MM.1S (cell line): ENCODE results near the gene RUNX1.

Experiments
- DNase-seq: peaks from one replicate; pipeline ENCODE4 v3.0.0-alpha.2; 2015
- H2AFZ ChIP-seq: fragments of 300-600 bp; sonication (generic); 2 replicates; pipeline ENCODE4 v1.6.0; 2016; ENCODE audit warnings: antibody characterized with exemption, low read length
- H3F3A ChIP-seq: fragments of 300-600 bp; sonication (generic); 2 replicates; pipeline ENCODE4 v1.6.1; 2016; ENCODE audit warnings: mild to moderate bottlenecking, antibody characterized with exemption, low read length, moderate library complexity, mixed read lengths; ENCODE audit not compliant: insufficient read depth
- H3K27ac ChIP-seq: fragments of 300-600 bp; sonication (generic); 2 replicates; pipeline ENCODE4 v1.5.1; 2016; ENCODE audit warnings: mild to moderate bottlenecking, low read length
- H3K27me3 ChIP-seq: fragments of 300-600 bp; sonication (generic); replicated peaks from 2 replicates; pipeline ENCODE4 v1.6.0; 2016; ENCODE audit warnings: low read length; ENCODE audit not compliant: insufficient read depth
- H3K36me3 ChIP-seq: fragments of 300-600 bp; sonication (generic); replicated peaks from 2 replicates; pipeline ENCODE4 v1.6.1; 2016; ENCODE audit warnings: mild to moderate bottlenecking, low read length, mixed read lengths; ENCODE audit not compliant: insufficient read depth
- H3K4me1 ChIP-seq: fragments of 300-600 bp; sonication (generic); 2 replicates; pipeline ENCODE4 v1.6.1; 2016; ENCODE audit warnings: low read length, mixed read lengths
- H3K4me2 ChIP-seq: fragments of 300-600 bp; sonication (generic); 2 replicates; pipeline ENCODE4 v1.6.0; 2016; ENCODE audit warnings: low read depth, low read length
- H3K4me3 ChIP-seq: fragments of 300-600 bp; sonication (generic); 2 replicates; pipeline ENCODE4 v1.5.1; 2016; ENCODE audit warnings: low read length, mixed read lengths
- H3K79me2 ChIP-seq: fragments of 300-600 bp; sonication (generic); 2 replicates; pipeline ENCODE4 v1.6.1; 2016; ENCODE audit warnings: mixed run types, low read length, mixed read lengths
- H3K9ac ChIP-seq: fragments of 300-600 bp; sonication (generic); 2 replicates; pipeline ENCODE4 v1.6.1; 2016; ENCODE audit warnings: low read length, mixed read lengths
- H3K9me2 ChIP-seq: fragments of 300-600 bp; sonication (generic); replicated peaks from 2 replicates; pipeline ENCODE4 v1.6.1; 2016; ENCODE audit warnings: mild to moderate bottlenecking, low read length, mixed read lengths; ENCODE audit not compliant: insufficient read depth
- H3K9me3 ChIP-seq: fragments of 300-600 bp; sonication (generic); replicated peaks from 2 replicates; pipeline ENCODE4 v1.6.1; 2016; ENCODE audit warnings: mild to moderate bottlenecking, low read length, mixed read lengths; ENCODE audit not compliant: insufficient read depth
- H4K20me1 ChIP-seq: fragments of 300-600 bp; sonication (generic); 2 replicates; pipeline ENCODE4 v1.6.1; 2016; ENCODE audit warnings: mild to moderate bottlenecking, low read length, moderate library complexity, mixed read lengths; ENCODE audit not compliant: insufficient read depth
- EZH2 ChIP-seq: fragments of 300-600 bp; sonication (generic); optimal IDR thresholded peaks from 2 replicates; pipeline ENCODE3; 2017; ENCODE audit warnings: low read depth, mild to moderate bottlenecking, antibody characterized with exemption, low read length, mixed read lengths
- EZH2phosphoT487 ChIP-seq: fragments of 300-600 bp; sonication (generic); IDR thresholded peaks from 2 replicates; pipeline ENCODE4 v1.6.1; 2018; ENCODE audit warnings: antibody characterized with exemption, low read length
- TF ChIP-seq, protein P1 (sequence below): fragments of 300-600 bp; sonication (generic); IDR thresholded peaks from 2 replicates; pipeline ENCODE4 v1.5.1; 2016; ENCODE audit warnings: antibody characterized with exemption, low read length, mixed read lengths

RUNX1 gene

GRCh38 chr21:34840693-34841092, 208.4 kb downstream of the RUNX1 start:
- Histone ChIP-seq H3K9ac (no peak overlapping the region), H3F3A (peaks cover 5% of the 10 kb centered on the region), H3K9me3 (no peaks in the 10 kb centered on the region), H2AFZ (no peak overlapping the region), H3K4me1 (peaks cover 20% of the 10 kb centered on the region), H3K36me3 (no peaks in the 10 kb centered on the region), H3K27ac (no peak overlapping the region), H3K79me2 (no peaks in the 10 kb centered on the region), H3K4me3 (no peak overlapping the region), H3K9me2 (no peaks in the 10 kb centered on the region), H3K4me2 (no peak overlapping the region), H4K20me1 (no peaks in the 10 kb centered on the region), H3K27me3 (no peaks in the 10 kb centered on the region)
- TF ChIP-seq EZH2 (no peak), EZH2phosphoT487 (no peak)
- TF ChIP-seq, protein P1, sequence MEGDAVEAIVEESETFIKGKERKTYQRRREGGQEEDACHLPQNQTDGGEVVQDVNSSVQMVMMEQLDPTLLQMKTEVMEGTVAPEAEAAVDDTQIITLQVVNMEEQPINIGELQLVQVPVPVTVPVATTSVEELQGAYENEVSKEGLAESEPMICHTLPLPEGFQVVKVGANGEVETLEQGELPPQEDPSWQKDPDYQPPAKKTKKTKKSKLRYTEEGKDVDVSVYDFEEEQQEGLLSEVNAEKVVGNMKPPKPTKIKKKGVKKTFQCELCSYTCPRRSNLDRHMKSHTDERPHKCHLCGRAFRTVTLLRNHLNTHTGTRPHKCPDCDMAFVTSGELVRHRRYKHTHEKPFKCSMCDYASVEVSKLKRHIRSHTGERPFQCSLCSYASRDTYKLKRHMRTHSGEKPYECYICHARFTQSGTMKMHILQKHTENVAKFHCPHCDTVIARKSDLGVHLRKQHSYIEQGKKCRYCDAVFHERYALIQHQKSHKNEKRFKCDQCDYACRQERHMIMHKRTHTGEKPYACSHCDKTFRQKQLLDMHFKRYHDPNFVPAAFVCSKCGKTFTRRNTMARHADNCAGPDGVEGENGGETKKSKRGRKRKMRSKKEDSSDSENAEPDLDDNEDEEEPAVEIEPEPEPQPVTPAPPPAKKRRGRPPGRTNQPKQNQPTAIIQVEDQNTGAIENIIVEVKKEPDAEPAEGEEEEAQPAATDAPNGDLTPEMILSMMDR, result no peak
- no peak for DNase-seq

- H3K9me2 ChIP-seq, result no peaks in the 10 kb centered on the region
- H3K27me3 ChIP-seq, result no peaks in the 10 kb centered on the region
- TF ChIP-seq EZH2 (no peak), EZH2phosphoT487 (no peak)
- TF ChIP-seq, protein P1, result no peak
- H3K4me2 ChIP-seq, result no peak overlapping the region
- no peak overlapping the region for H2AFZ ChIP-seq
- H3K27ac ChIP-seq, result no peak overlapping the region
- H3K4me1 ChIP-seq, result peaks cover 5% of the 10 kb centered on the region
- H4K20me1 ChIP-seq, result no peaks in the 10 kb centered on the region
- H3K36me3 ChIP-seq, result no peaks in the 10 kb centered on the region
- H3K79me2 ChIP-seq, result no peaks in the 10 kb centered on the region
- no peaks in the 10 kb centered on the region for H3K9me3 ChIP-seq
- H3K9ac ChIP-seq, result no peak overlapping the region
- H3F3A ChIP-seq, result no peaks in the 10 kb centered on the region
- no peak overlapping the region for H3K4me3 ChIP-seq
- no peak for DNase-seq
These were observed 209.9 kb downstream of the RUNX1 start for GRCh38 chr21:34838956-34839820.

DNA sequence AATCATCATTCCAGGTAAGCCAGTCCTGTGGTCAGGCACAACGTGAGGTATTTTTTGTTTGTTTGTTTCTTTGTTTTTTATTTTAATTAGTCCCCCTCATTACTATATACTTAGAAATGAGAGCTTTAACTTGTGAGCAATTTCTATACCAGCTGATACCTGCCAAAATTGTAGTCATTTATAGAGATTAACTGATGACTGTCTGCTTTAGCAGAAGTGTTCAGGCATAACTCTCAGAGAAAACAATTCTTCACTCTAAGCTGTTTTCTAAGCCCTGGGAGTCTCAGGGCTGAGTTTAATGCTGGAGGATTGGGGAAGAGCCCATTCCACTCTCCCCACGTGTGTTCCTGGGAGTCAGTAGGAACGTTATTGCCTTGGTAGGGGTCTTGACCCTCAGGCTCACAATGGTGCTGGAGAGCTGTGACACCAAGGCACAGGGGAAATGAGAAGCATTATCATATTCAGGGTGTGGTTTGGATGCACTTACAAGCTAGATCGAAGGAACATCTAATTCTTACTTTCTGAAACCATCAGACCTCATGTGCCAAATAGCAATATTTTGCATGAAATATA, 212.1 kb downstream of the RUNX1 start:
- Histone ChIP-seq H3K36me3 (no peaks in the 10 kb centered on the region), H3K9ac (no peak overlapping the region), H3K79me2 (no peaks in the 10 kb centered on the region), H3K9me2 (no peaks in the 10 kb centered on the region), H3K9me3 (no peaks in the 10 kb centered on the region), H2AFZ (no peak overlapping the region), H3F3A (no peaks in the 10 kb centered on the region), H3K4me3 (no peak overlapping the region), H3K27ac (no peak overlapping the region), H3K4me1 (no peaks in the 10 kb centered on the region), H3K4me2 (no peak overlapping the region), H4K20me1 (no peaks in the 10 kb centered on the region), H3K27me3 (no peaks in the 10 kb centered on the region)
- no peak for DNase-seq
- TF ChIP-seq EZH2phosphoT487 (no peak), EZH2 (no peak)
- TF ChIP-seq, protein P1, result no peak
